ENCODE measurements around the gene MTHFS.

MTHFS gene

DNA sequence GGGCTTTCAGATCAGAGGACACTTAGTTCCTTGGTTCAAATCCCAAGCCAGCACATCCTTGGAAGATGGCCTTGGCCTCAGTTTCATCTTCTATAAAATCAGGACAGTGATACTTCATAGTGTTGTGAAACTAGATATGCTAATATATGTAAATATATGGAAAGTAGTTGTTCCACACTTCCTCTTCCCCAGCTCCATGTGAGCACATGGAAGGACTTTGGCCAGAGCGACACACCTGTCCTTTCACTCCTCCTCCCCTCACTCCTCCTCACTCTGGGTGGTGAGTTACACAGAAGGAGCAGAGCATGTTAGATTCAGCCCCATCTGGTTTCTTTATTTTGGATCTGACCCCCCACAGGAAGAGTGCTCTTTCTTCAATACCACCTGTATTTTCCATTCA, 65.2 kb downstream of the MTHFS start:
- TF ChIP-seq YY1 (IDR thresholded peaks at IDR 0.05; ENCODE audit: insufficient read depth, insufficient read length) = no peak
- no peak for TF ChIP-seq SUZ12 (IDR thresholded peaks at IDR 0.05; ENCODE audit: extremely low read depth, insufficient read depth, insufficient read length)
- no peak for TF ChIP-seq ZNF274 (IDR thresholded peaks at IDR 0.05; ENCODE audit: low read depth, low read length)
- Histone ChIP-seq H3K36me3 (ENCODE audit: insufficient read depth, insufficient read length, low read length) (peaks cover 17% of the 10 kb centered on the region), H3K4me1 (ENCODE audit: insufficient read depth, insufficient read length) (no peaks in the 10 kb centered on the region), H3K4me3 (ENCODE audit: insufficient read length, low read depth) (no peak overlapping the region), H3K9ac (ENCODE audit: insufficient read length, low read depth) (no peak overlapping the region), H3K9me3 (ENCODE audit: insufficient read depth, low read length) (no peaks in the 10 kb centered on the region), H3K27me3 (ENCODE audit: insufficient read depth, insufficient read length) (no peaks in the 10 kb centered on the region)
- no peak for DNase-seq (ENCODE audit: low read depth, low spot score)

DNA sequence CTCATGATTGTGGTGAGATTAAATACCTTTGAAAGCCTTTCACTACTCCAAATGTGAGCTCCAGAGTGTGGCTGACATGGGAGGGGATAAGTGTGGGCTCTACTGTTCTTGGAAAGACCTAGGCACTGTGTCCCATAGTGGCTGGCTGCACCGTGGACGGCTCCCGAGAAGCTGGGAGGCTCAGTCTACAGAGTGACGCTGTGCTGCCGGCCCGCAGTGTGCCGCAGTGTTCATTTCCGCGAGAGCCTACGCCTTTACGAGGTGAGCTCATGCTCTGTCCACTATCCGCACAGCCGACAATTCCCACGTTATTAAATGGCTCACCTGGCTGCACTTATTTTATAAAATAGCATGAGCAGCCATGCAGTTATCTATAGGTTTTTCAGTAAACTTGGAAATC, 66.9 kb downstream of the MTHFS start:
- TF ChIP-seq SUZ12 (IDR thresholded peaks at IDR 0.05; ENCODE audit: extremely low read depth, insufficient read depth, insufficient read length) = no peak
- no peak for TF ChIP-seq ZNF274 (IDR thresholded peaks at IDR 0.05; ENCODE audit: low read depth, low read length)
- TF ChIP-seq YY1 (IDR thresholded peaks at IDR 0.05; ENCODE audit: insufficient read depth, insufficient read length) = no peak
- peaks cover 13% of the 10 kb centered on the region for H3K36me3 ChIP-seq (ENCODE audit: insufficient read depth, insufficient read length, low read length)
- no peak for DNase-seq (ENCODE audit: low read depth, low spot score)
- H3K9me3 ChIP-seq (ENCODE audit: insufficient read depth, low read length) = no peaks in the 10 kb centered on the region
- no peaks in the 10 kb centered on the region for H3K4me1 ChIP-seq (ENCODE audit: insufficient read depth, insufficient read length)
- no peak overlapping the region for H3K4me3 ChIP-seq (ENCODE audit: insufficient read length, low read depth)
- H3K27me3 ChIP-seq (ENCODE audit: insufficient read depth, insufficient read length) = no peaks in the 10 kb centered on the region
- H3K9ac ChIP-seq (ENCODE audit: insufficient read length, low read depth) = no peak overlapping the region

DNA sequence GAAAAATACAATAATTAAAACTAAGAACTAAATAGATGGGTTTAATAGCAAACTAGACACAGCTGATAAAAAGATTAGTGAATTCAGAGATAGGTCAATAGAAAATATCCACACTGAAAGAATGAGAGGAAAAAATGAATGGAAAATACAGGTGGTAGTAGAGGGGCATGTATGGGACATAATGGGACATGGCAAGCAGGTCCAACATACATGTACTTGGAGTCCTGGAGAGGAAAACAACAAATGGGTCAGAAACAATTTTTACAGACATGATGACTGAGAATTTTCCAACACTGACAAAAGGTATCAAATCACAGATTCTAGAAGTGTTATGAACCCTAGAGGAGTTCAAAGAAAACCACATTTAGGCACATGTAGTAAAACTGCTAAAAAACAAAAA, 68.4 kb downstream of the MTHFS start:
- H3K36me3 ChIP-seq (ENCODE audit: insufficient read depth, insufficient read length, low read length) = peaks cover 7% of the 10 kb centered on the region
- DNase-seq (ENCODE audit: low read depth, low spot score) = no peak
- no peak overlapping the region for H3K9ac ChIP-seq (ENCODE audit: insufficient read length, low read depth)
- H3K4me3 ChIP-seq (ENCODE audit: insufficient read length, low read depth) = no peak overlapping the region
- no peaks in the 10 kb centered on the region for H3K27me3 ChIP-seq (ENCODE audit: insufficient read depth, insufficient read length)
- H3K9me3 ChIP-seq (ENCODE audit: insufficient read depth, low read length) = no peaks in the 10 kb centered on the region
- H3K4me1 ChIP-seq (ENCODE audit: insufficient read depth, insufficient read length) = no peaks in the 10 kb centered on the region
- no peak for TF ChIP-seq SUZ12 (IDR thresholded peaks at IDR 0.05; ENCODE audit: extremely low read depth, insufficient read depth, insufficient read length)
- no peak for TF ChIP-seq ZNF274 (IDR thresholded peaks at IDR 0.05; ENCODE audit: low read depth, low read length)
- no peak for TF ChIP-seq YY1 (IDR thresholded peaks at IDR 0.05; ENCODE audit: insufficient read depth, insufficient read length)

DNA sequence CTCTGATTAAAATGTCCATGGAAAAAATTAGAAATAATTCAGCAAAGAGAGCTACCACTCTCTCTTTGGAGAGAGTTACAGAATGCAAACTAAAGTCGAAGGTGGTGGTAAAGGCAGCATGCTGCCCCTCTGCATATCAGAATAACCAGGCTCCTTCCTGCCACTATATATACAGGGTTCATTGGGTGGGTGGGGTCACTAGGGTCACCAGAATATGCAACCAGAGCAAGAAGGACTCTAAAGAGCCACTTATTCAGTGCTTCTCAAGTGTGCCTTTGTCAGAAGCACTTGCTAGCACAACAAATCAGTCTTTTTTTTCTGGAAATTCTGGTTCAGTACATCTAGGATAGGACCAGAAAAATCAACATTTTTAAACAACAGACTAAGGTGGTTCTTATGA, 70.0 kb downstream of the MTHFS start:
- no peak for DNase-seq (ENCODE audit: low read depth, low spot score)
- TF ChIP-seq YY1 (IDR thresholded peaks at IDR 0.05; ENCODE audit: insufficient read depth, insufficient read length) (no peak), SUZ12 (IDR thresholded peaks at IDR 0.05; ENCODE audit: extremely low read depth, insufficient read depth, insufficient read length) (no peak), ZNF274 (IDR thresholded peaks at IDR 0.05; ENCODE audit: low read depth, low read length) (no peak)

DNA sequence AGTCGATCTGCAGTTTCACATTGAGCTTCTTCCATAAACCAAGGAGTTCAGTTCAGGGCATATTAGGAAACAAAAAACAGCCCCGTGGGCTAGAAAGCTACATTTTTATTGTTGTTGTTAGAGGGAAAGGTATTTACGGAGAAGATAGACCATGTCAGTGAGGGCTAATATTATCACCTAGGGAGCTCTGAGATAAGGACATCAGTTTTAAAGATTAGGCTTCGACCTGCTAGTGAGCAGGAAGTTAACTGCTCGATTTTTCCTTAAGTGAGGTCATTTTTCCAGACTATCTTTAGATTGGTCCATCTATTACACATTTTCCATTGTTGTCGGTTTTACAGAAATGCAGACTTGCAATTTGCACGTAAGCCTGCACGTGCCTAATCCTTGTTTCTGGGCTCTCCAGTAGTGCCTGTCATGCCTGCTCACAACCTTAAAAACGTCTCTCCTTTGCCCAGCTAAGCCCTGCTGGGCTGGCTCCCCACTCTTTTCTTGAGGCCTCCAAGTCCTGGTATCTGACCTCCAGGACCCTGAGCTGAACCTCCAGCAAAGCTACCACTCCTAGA, 72.6 kb downstream of the MTHFS start:
- H3K9ac ChIP-seq (ENCODE audit: insufficient read length, low read depth) = no peak overlapping the region
- H3K27me3 ChIP-seq (ENCODE audit: insufficient read depth, insufficient read length) = no peaks in the 10 kb centered on the region
- H3K4me1 ChIP-seq (ENCODE audit: insufficient read depth, insufficient read length) = no peaks in the 10 kb centered on the region
- H3K9me3 ChIP-seq (ENCODE audit: insufficient read depth, low read length) = peaks cover 6% of the 10 kb centered on the region; the same call in 1 of the 2 replicates
- TF ChIP-seq SUZ12 (IDR thresholded peaks at IDR 0.05; ENCODE audit: extremely low read depth, insufficient read depth, insufficient read length) (no peak), ZNF274 (IDR thresholded peaks at IDR 0.05; ENCODE audit: low read depth, low read length) (no peak), YY1 (IDR thresholded peaks at IDR 0.05; ENCODE audit: insufficient read depth, insufficient read length) (no peak)
- peaks cover 3% of the 10 kb centered on the region for H3K36me3 ChIP-seq (ENCODE audit: insufficient read depth, insufficient read length, low read length)
- no peak overlapping the region for H3K4me3 ChIP-seq (ENCODE audit: insufficient read length, low read depth)
- DNase-seq (ENCODE audit: low read depth, low spot score) = no peak

More for the DNA sequence above, 70.0 kb downstream of the MTHFS start:
- Histone ChIP-seq H3K9me3 (ENCODE audit: insufficient read depth, low read length) (no peaks in the 10 kb centered on the region), H3K27me3 (ENCODE audit: insufficient read depth, insufficient read length) (no peaks in the 10 kb centered on the region), H3K36me3 (ENCODE audit: insufficient read depth, insufficient read length, low read length) (peaks cover 3% of the 10 kb centered on the region), H3K4me1 (ENCODE audit: insufficient read depth, insufficient read length) (no peaks in the 10 kb centered on the region), H3K4me3 (ENCODE audit: insufficient read length, low read depth) (no peak overlapping the region), H3K9ac (ENCODE audit: insufficient read length, low read depth) (no peak overlapping the region)

DNA sequence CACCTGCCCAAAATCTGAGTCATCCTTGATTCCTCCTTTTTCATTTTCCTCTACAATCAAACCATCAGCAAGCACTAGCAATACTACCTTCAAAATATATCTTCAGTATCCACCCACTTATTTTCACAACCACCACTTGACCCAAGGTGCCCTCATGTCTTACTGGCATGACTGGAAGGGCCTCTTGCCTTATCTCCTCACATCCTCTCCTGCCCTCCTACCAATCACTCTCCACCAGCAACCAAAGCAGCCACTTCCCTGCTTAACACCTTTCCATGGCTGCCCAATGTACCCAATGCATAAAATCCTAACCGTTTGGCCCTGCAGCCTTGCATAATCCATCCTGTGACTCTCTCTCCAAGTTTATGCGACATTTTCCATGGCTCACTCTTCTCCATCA, 76.0 kb downstream of the MTHFS start:
- DNase-seq (ENCODE audit: low read depth, low spot score) = no peak
- H3K9me3 ChIP-seq (ENCODE audit: insufficient read depth, low read length) = peaks cover 6% of the 10 kb centered on the region; the same call in 1 of the 2 replicates
- no peaks in the 10 kb centered on the region for H3K27me3 ChIP-seq (ENCODE audit: insufficient read depth, insufficient read length)
- no peaks in the 10 kb centered on the region for H3K36me3 ChIP-seq (ENCODE audit: insufficient read depth, insufficient read length, low read length)
- peaks cover 4% of the 10 kb centered on the region for H3K4me1 ChIP-seq (ENCODE audit: insufficient read depth, insufficient read length)
- H3K9ac ChIP-seq (ENCODE audit: insufficient read length, low read depth) = no peak overlapping the region
- H3K4me3 ChIP-seq (ENCODE audit: insufficient read length, low read depth) = no peak overlapping the region
- TF ChIP-seq YY1 (IDR thresholded peaks at IDR 0.05; ENCODE audit: insufficient read depth, insufficient read length) = no peak
- no peak for TF ChIP-seq SUZ12 (IDR thresholded peaks at IDR 0.05; ENCODE audit: extremely low read depth, insufficient read depth, insufficient read length)
- no peak for TF ChIP-seq ZNF274 (IDR thresholded peaks at IDR 0.05; ENCODE audit: low read depth, low read length)

DNA sequence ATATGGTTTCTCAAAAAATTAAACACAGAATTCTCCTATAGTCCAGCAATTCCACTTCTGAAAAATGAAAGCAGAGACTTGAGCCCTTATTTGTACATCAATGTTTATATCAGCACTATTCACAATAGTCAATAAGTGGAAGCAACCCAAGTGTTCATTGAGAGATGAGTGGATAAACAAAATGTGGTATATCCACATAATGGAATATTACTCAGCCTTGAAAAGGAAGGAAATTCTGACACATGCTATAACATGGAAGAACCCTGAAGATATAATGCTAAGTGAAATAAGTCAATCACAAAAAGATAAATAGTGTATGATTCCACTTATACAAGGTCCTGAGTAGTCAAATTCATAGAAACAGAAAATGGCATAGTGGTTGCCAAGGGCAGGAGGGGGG, 76.6 kb downstream of the MTHFS start:
- TF ChIP-seq YY1 (IDR thresholded peaks at IDR 0.05; ENCODE audit: insufficient read depth, insufficient read length) (no peak), SUZ12 (IDR thresholded peaks at IDR 0.05; ENCODE audit: extremely low read depth, insufficient read depth, insufficient read length) (no peak), ZNF274 (IDR thresholded peaks at IDR 0.05; ENCODE audit: low read depth, low read length) (no peak)
- Histone ChIP-seq H3K36me3 (ENCODE audit: insufficient read depth, insufficient read length, low read length) (no peaks in the 10 kb centered on the region), H3K4me3 (ENCODE audit: insufficient read length, low read depth) (no peak overlapping the region), H3K9me3 (ENCODE audit: insufficient read depth, low read length) (peaks cover 6% of the 10 kb centered on the region; the same call in 1 of the 2 replicates), H3K9ac (ENCODE audit: insufficient read length, low read depth) (no peak overlapping the region), H3K4me1 (ENCODE audit: insufficient read depth, insufficient read length) (peaks cover 4% of the 10 kb centered on the region), H3K27me3 (ENCODE audit: insufficient read depth, insufficient read length) (no peaks in the 10 kb centered on the region)
- DNase-seq (ENCODE audit: low read depth, low spot score) = no peak
